ENCODE measurements around the gene CACNA2D3.

DNA sequence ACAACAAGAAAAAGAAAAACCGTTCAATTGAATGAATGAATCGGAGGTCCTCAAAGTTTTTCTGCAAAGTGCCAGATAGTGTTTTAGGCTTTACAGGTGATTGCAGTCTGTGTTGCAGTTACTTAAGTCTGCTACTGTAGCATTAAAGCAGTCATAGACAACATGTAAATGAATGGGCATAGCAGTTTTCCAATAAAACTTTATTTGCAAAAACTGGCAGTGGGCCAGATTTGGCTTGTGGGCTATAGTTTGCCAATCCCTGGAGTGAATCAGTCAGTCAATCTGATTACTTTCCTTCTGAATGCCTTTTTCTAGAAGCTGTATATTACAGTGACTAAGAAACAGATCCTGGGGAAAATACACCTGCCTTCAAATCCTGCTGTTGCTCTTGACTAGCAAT lies 562.9 kb downstream of the CACNA2D3 start:
- TF ChIP-seq SPI1 (IDR thresholded peaks at IDR 0.05; ENCODE audit: low read depth, low read length) = no peak
- TF ChIP-seq POLR2A (IDR thresholded peaks at IDR 0.05; ENCODE audit: low read depth, low read length) = no peak
- TF ChIP-seq POLR2AphosphoS5 (IDR thresholded peaks at IDR 0.05; ENCODE audit: low read depth, low read length) = no peak

Data from GM12891 (cell line).